Measurements from ENCODE around the gene TTC3.

DNA sequence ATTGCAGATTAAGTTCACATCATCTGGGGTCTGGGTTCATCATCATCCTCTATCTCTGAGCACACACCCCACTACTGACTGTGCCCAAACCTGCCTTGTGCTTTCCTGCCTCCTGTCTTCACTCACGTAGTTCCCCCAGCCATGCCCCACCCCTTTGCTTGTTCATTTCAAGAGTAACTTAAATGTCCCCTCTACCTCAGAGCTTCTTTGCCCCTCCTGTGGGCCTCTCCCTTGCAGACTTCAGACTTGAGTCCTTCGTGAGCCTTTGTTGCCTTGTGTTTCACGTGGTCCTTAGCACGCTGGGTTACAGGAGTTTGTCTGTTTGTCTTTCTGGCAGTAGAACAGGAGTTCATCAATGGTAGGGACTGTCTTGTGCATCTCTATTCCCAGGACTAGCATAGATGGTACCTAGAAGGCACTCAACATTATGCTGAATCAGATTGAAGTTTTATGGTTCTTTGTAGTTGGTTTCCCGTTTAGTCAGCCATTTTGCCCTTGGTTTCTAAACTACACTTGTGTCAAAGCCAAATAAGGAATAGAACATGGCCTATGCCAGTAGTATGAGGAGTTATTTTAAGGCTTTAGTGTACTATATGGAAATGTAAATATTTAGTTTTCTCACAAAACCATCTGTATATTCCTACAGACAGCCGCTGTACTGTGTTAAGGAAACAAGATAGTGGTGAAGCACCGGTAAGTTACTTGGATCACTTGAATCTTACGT is 86.2 kb downstream of the TTC3 start:
- TF ChIP-seq, protein P1, sequence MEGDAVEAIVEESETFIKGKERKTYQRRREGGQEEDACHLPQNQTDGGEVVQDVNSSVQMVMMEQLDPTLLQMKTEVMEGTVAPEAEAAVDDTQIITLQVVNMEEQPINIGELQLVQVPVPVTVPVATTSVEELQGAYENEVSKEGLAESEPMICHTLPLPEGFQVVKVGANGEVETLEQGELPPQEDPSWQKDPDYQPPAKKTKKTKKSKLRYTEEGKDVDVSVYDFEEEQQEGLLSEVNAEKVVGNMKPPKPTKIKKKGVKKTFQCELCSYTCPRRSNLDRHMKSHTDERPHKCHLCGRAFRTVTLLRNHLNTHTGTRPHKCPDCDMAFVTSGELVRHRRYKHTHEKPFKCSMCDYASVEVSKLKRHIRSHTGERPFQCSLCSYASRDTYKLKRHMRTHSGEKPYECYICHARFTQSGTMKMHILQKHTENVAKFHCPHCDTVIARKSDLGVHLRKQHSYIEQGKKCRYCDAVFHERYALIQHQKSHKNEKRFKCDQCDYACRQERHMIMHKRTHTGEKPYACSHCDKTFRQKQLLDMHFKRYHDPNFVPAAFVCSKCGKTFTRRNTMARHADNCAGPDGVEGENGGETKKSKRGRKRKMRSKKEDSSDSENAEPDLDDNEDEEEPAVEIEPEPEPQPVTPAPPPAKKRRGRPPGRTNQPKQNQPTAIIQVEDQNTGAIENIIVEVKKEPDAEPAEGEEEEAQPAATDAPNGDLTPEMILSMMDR (IDR thresholded peaks at IDR 0.05), result no peak
- no peak for TF ChIP-seq EZH2 (IDR thresholded peaks at IDR 0.05; ENCODE audit: borderline replicate concordance, insufficient read depth, low read depth, low read length, poor library complexity, severe bottlenecking)

Measured in B cell (primary cell).